Activated CD8-positive, alpha-beta T cell treated with anti-CD3 and anti-CD28 coated beads for 36 hours (primary cell): ENCODE data around the gene USP15. TPM values are rescaled to one million over a fixed set of nuclear protein-coding genes. Genes with fewer than 3 reads are reported as not detected.
"Not testable (repeated sequence)": the region's sequence is repeated elsewhere in the genome, so short reads cannot be mapped to it uniquely, and the experiment has no call there.

Experiments
- ATAC-seq: fragments of 200-7000 bp; cut with Tn5 transposase; one replicate; pipeline ENCODE4 v1.10.0; 2021; ENCODE audit warnings: mild to moderate bottlenecking, moderate library complexity
- CTCF ChIA-PET: fragments of 350-600 bp; sonication (Branson Sonifier 250); formaldehyde crosslinking; loops from one replicate; lab custom pipeline; 2021; ENCODE audit warnings: antibody characterized with exemption; lab: Charles Lee
- POLR2A ChIA-PET: fragments of 350-600 bp; sonication (Branson Sonifier 250); formaldehyde crosslinking; loops from one replicate; lab custom pipeline; 2021; ENCODE audit warnings: antibody characterized with exemption; lab: Charles Lee
- DNase-seq: peaks from one replicate; pipeline ENCODE4 v3.0.0-alpha.2; 2020
- H3K27ac Mint-ChIP-seq: one replicate; pipeline ENCODE4 v1.8.0; 2021; ENCODE audit warnings: mild to moderate bottlenecking, mixed read lengths
- H3K27me3 Mint-ChIP-seq: one replicate; pipeline ENCODE4 v1.8.0; 2021; ENCODE audit warnings: mixed read lengths
- H3K36me3 Mint-ChIP-seq: one replicate; pipeline ENCODE4 v1.8.0; 2021; ENCODE audit warnings: low read depth, mixed read lengths
- H3K4me1 Mint-ChIP-seq: one replicate; pipeline ENCODE4 v1.8.0; 2021; ENCODE audit warnings: low read depth, mixed read lengths
- H3K4me3 Mint-ChIP-seq: one replicate; pipeline ENCODE4 v1.8.0; 2021; ENCODE audit warnings: mild to moderate bottlenecking, moderate library complexity, mixed read lengths
- H3K9me3 Mint-ChIP-seq: one replicate; pipeline ENCODE4 v1.8.0; 2021; ENCODE audit warnings: mixed read lengths
- intact Hi-C: fragments of 100-400 bp; cut with micrococcal nuclease; formaldehyde crosslinking; loops from one replicate; pipeline ENCODE4 v1.10.0; 2022
- total RNA-seq, 2 experiments: library from RNA; stranded (reverse); gene quantifications; one replicate each; pipeline ENCODE4 v1.2.3, GENCODE V29; 2021
- TF ChIP-seq, protein P1 (sequence below): fragments of 200-600 bp; IDR thresholded peaks from one replicate; pipeline ENCODE4 v1.8.0; 2022; ENCODE audit warnings: antibody characterized with exemption, mild to moderate bottlenecking

Gene USP15
- total RNA-seq, 2 experiments from 2014 or later = 112 to 118 TPM

DNA sequence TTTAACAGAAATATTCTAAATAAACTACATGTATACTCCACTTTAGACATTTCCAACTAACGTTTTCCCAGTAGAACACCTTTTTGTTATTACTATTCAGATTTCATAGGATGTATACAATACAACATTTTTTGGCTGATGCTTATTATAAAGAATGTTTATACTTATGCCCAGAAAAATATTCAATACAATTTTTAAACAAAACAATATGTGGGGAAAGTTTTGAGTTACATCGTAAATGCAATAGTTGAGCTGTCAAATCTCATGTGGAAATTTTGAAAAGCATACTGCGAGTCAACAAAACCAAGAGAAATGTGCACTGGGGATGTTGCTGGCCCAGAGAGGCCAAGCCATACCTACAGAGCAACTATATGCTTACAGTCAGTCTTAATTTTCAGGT lies 188.2 kb downstream of the USP15 start:
- Mint-ChIP-seq H3K27ac (no peak overlapping the region), H3K36me3 (peaks cover 2% of the 10 kb centered on the region), H3K9me3 (peaks cover 10% of the 10 kb centered on the region), H3K4me1 (no peaks in the 10 kb centered on the region), H3K4me3 (no peak overlapping the region), H3K27me3 (peaks cover 1% of the 10 kb centered on the region)
- CTCF ChIA-PET = interaction anchor here (2.2 kb wide), 1 partner anchor 11 kb away, joined by 9 read pairs; no protein-coding TSS in a partner anchor
- POLR2A ChIA-PET = no interaction called here
- intact Hi-C loops = no loop called here
- DNase-seq (no peak), ATAC-seq (no peak)
- TF ChIP-seq, protein P1, sequence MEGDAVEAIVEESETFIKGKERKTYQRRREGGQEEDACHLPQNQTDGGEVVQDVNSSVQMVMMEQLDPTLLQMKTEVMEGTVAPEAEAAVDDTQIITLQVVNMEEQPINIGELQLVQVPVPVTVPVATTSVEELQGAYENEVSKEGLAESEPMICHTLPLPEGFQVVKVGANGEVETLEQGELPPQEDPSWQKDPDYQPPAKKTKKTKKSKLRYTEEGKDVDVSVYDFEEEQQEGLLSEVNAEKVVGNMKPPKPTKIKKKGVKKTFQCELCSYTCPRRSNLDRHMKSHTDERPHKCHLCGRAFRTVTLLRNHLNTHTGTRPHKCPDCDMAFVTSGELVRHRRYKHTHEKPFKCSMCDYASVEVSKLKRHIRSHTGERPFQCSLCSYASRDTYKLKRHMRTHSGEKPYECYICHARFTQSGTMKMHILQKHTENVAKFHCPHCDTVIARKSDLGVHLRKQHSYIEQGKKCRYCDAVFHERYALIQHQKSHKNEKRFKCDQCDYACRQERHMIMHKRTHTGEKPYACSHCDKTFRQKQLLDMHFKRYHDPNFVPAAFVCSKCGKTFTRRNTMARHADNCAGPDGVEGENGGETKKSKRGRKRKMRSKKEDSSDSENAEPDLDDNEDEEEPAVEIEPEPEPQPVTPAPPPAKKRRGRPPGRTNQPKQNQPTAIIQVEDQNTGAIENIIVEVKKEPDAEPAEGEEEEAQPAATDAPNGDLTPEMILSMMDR = no peak

GRCh38 chr12:62455429-62455828 lies 195.2 kb downstream of the USP15 start:
- H3K4me1 Mint-ChIP-seq, H3K36me3 Mint-ChIP-seq, H3K4me3 Mint-ChIP-seq, H3K9me3 Mint-ChIP-seq, intact Hi-C loops, POLR2A ChIA-PET, DNase-seq, H3K27me3 Mint-ChIP-seq, ATAC-seq, H3K27ac Mint-ChIP-seq: not testable (repeated sequence)
- CTCF ChIA-PET = interaction anchor here (0.9 to 1.6 kb wide), 2 partner anchors 13 to 17 kb away, joined by 3 to 13 read pairs; no protein-coding TSS in a partner anchor

GRCh38 chr12:62458626-62459025 lies 198.4 kb downstream of the USP15 start:
- no peak overlapping the region for H3K4me3 Mint-ChIP-seq
- H3K36me3 Mint-ChIP-seq = no peaks in the 10 kb centered on the region
- TF ChIP-seq, protein P1 = no peak
- no peaks in the 10 kb centered on the region for H3K4me1 Mint-ChIP-seq
- peaks cover 5% of the 10 kb centered on the region for H3K9me3 Mint-ChIP-seq
- CTCF ChIA-PET = interaction anchor here (0.6 to 1.4 kb wide), 4 partner anchors 14 to 336 kb away, joined by 3 to 8 read pairs (median 3); no protein-coding TSS in a partner anchor
- no peak for DNase-seq
- H3K27me3 Mint-ChIP-seq = peaks cover 3% of the 10 kb centered on the region
- no peak overlapping the region for H3K27ac Mint-ChIP-seq
- POLR2A ChIA-PET = no interaction called here
- no peak for ATAC-seq
- intact Hi-C loops = no loop called here

- H3K9me3 Mint-ChIP-seq = peaks cover 8% of the 10 kb centered on the region
- DNase-seq (no peak), ATAC-seq (no peak)
- peaks cover 3% of the 10 kb centered on the region for H3K27me3 Mint-ChIP-seq
- no peaks in the 10 kb centered on the region for H3K36me3 Mint-ChIP-seq
- ChIA-PET POLR2A (interaction anchor here (0.6 kb wide), 1 partner anchor 15 kb away, joined by 3 read pairs; no protein-coding TSS in a partner anchor), CTCF (interaction anchor here (1.1 kb wide), 1 partner anchor 22 kb away, joined by 3 read pairs; no protein-coding TSS in a partner anchor)
- TF ChIP-seq, protein P1 = no peak
- H3K27ac Mint-ChIP-seq = no peak overlapping the region
- no peaks in the 10 kb centered on the region for H3K4me1 Mint-ChIP-seq
- no peak overlapping the region for H3K4me3 Mint-ChIP-seq
- intact Hi-C loops = no loop called here
Observed at GRCh38 chr12:62459976-62460375, 199.8 kb downstream of the USP15 start.

DNA sequence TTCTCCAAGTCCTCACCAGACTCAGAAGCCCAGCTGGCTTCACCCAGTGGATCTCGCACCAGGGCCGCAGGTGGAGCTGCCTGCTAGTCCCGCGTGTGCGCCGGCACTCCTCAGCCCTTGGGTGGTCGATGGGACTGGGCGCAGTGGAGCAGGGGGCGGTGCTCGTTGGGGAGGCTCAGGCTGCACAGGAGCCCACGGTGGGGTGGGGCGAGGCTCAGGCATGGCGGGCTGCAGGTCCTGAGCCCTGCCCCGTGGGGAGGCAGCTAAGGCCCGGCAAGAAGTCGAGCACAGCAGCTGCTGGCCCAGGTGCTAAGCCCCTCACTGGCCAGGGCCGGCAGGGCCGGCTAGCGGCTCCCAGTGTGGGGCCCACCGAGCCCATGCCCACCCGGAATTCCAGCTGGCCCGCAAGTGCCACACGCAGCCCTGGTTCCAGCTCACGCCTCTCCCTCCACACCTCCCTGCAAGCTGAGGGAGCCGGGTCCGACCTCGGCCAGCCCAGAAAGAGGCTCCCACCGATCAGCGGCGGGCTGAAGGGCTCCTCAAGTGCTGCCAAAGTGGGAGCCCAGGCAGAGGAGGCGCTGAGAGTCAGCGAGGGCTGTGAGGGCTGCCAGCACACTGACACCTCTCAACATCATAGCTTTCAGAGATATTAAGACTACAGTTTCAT lies 201.1 kb downstream of the USP15 start:
- H3K9me3 Mint-ChIP-seq, POLR2A ChIA-PET, intact Hi-C loops, H3K36me3 Mint-ChIP-seq, H3K4me1 Mint-ChIP-seq, H3K4me3 Mint-ChIP-seq, H3K27ac Mint-ChIP-seq, H3K27me3 Mint-ChIP-seq, DNase-seq, ATAC-seq: not testable (repeated sequence)
- CTCF ChIA-PET = interaction anchor here (0.6 to 0.9 kb wide), 2 partner anchors 40 to 333 kb away, joined by 3 to 4 read pairs; no protein-coding TSS in a partner anchor

DNA sequence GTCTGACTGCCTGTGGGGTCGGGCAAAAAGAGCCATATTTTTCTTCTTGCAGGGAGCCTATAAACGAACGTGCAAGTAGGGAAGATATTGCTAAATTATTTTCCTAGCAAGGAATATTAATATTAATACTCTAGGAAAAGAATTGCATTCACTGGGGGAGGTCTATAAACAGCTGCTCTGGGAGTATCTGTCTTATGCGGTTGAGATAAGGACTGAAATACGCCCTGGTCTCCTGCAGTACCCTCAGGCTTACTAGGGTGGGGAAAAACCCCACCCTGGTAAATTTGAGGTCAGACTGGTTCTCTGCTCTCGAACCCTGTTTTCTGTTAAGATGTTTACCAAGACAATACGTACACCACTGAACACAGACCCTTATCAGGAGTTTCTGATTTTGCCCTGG lies 203.0 kb downstream of the USP15 start:
- DNase-seq, H3K36me3 Mint-ChIP-seq, H3K27me3 Mint-ChIP-seq, intact Hi-C loops, POLR2A ChIA-PET, H3K27ac Mint-ChIP-seq, H3K9me3 Mint-ChIP-seq, ATAC-seq, H3K4me3 Mint-ChIP-seq: not testable (repeated sequence)
- CTCF ChIA-PET = interaction anchor here (4.8 kb wide), 1 partner anchor 26 kb away, joined by 31 read pairs; no protein-coding TSS in a partner anchor
- H3K4me1 Mint-ChIP-seq = peaks cover 12% of the 10 kb centered on the region

Other genes starting within 250 kb of the USP15 start
- 10 to 100 TPM; 25.5 to 29.0 TPM for gene MON2, start 206.4 kb downstream of the USP15 start, total RNA-seq